RWPE2 (cell line): ENCODE data around the gene NELFB.
A peak's percentile ranks its signal among the peaks of the same experiment; 100 is the strongest.

Experiments
- ATAC-seq: fragments of 200-7000 bp; cut with Tn5 transposase; 3 replicates; pipeline ENCODE4 v1.9.1; 2021; ENCODE audit warnings: low read depth
- DNase-seq: peaks from one replicate; pipeline ENCODE4 v3.0.0-alpha.2; 2020; ENCODE audit warnings: low spot score
- H3K27ac ChIP-seq: fragments of 450-650 bp; 2 replicates; pipeline ENCODE4 v1.5.1; 2017; ENCODE audit warnings: mild to moderate bottlenecking; ENCODE audit not compliant: poor library complexity, severe bottlenecking
- H3K27me3 ChIP-seq: fragments of 250-450 bp; sonication (Bioruptor Pico); 2 replicates; pipeline ENCODE4 v1.5.1; 2021; ENCODE audit warnings: mild to moderate bottlenecking, moderate library complexity; ENCODE audit not compliant: insufficient read depth, poor library complexity, severe bottlenecking
- H3K36me3 ChIP-seq: fragments of 250-450 bp; sonication (Bioruptor Pico); 2 replicates; pipeline ENCODE4 v1.5.1; 2020; ENCODE audit warnings: low read depth, mild to moderate bottlenecking, moderate library complexity
- H3K4me1 ChIP-seq: fragments of 250-450 bp; sonication (Bioruptor Pico); 2 replicates; pipeline ENCODE4 v1.5.1; 2021; ENCODE audit warnings: mild to moderate bottlenecking, moderate library complexity; ENCODE audit not compliant: insufficient read depth, poor library complexity, severe bottlenecking
- H3K4me3 ChIP-seq: fragments of 250-450 bp; sonication (Bioruptor Pico); 2 replicates; pipeline ENCODE4 v1.5.1; 2021; ENCODE audit warnings: mild to moderate bottlenecking, moderate library complexity; ENCODE audit not compliant: severe bottlenecking
- H3K9me3 ChIP-seq: fragments of 250-450 bp; sonication (Bioruptor Pico); 2 replicates; pipeline ENCODE4 v1.5.1; 2021; ENCODE audit warnings: mild to moderate bottlenecking, moderate library complexity; ENCODE audit not compliant: severe bottlenecking
- TF ChIP-seq, protein P1 (sequence below): fragments of 450-650 bp; IDR thresholded peaks from one replicate; pipeline ENCODE4 v1.5.1; 2017; ENCODE audit warnings: mild to moderate bottlenecking, moderate library complexity; ENCODE audit not compliant: poor library complexity, severe bottlenecking

Gene NELFB

DNA sequence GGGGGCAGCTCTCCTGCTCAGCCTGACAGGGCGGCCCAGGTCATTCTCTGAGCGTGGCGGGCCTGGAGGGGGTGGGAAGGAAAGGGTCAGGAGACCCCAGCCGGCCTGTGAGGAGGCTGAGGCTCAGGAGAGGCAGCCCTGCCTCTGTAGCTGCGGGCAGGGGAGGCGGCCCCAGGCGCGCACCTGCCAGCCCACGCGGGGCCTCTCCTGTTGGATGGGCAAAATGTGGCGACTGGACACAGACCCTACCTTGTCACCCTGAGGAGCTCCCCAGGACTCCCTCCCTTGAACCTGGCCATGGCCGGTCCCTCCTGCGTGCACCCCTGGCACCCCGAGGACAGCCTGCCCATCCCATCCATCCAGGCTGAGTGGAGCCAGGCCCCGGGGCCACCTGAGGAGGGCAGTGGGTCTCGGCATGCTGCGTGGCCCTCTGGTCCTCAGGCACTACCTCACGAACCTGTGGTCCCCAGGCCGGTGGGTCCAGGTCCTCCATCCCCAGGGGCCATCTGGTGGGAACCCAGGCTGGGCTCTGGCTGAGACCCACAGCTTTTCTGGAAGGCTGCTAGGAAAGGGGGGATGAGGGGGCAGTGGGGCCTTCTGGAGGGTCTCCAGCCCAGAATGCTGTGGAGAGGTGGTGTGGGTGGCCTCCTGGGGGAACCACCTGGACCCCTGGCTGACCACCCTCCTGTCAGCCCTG lies 62.0 kb downstream of the NELFB start:
- DNase-seq (no peak), ATAC-seq (no peak)
- Histone ChIP-seq H3K4me3 (no peak overlapping the region), H3K27ac (no peak overlapping the region), H3K4me1 (no peaks in the 10 kb centered on the region), H3K27me3 (peaks cover 4% of the 10 kb centered on the region), H3K36me3 (no peaks in the 10 kb centered on the region), H3K9me3 (no peaks in the 10 kb centered on the region)
- TF ChIP-seq, protein P1, sequence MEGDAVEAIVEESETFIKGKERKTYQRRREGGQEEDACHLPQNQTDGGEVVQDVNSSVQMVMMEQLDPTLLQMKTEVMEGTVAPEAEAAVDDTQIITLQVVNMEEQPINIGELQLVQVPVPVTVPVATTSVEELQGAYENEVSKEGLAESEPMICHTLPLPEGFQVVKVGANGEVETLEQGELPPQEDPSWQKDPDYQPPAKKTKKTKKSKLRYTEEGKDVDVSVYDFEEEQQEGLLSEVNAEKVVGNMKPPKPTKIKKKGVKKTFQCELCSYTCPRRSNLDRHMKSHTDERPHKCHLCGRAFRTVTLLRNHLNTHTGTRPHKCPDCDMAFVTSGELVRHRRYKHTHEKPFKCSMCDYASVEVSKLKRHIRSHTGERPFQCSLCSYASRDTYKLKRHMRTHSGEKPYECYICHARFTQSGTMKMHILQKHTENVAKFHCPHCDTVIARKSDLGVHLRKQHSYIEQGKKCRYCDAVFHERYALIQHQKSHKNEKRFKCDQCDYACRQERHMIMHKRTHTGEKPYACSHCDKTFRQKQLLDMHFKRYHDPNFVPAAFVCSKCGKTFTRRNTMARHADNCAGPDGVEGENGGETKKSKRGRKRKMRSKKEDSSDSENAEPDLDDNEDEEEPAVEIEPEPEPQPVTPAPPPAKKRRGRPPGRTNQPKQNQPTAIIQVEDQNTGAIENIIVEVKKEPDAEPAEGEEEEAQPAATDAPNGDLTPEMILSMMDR, result no peak

DNA sequence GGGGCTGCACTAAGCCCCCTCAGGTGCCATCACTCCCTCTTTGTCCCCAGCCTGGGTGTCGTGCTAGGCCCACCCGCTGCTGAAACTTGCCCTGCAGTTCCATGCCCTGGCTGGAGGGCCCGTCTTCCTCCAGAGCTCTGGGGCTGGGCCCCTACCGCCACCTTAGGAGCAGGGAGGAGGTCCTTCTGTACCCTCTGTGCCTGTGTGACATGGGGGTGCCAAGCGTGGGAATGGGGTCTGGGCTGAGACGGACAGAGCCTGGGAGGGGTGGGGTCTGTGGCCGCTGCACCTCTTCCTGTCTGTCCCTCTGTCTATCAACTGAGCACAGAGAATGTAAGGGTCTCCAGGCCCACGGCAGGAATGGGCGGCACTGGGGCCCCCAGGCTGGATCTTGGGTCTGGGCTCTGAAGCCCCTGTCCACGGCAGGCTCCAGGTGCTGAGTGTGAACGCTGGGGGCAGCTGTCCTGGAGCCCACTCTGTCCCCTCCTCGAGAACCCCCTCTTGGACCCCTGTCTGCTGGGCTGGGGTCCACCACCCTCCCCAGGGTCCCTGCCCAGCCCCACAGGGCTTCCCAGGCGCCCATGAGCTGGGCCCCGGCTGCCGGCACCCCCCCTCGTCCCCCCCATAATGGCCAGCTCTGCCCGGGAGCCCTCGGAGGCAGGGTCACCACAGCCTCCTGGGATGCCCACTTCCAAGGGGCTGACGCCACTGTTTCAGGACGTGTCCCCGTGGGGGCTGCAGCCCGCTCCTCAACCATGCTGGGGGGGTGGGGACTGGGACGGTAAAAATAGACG lies 62.8 kb downstream of the NELFB start:
- peaks cover 4% of the 10 kb centered on the region for H3K27me3 ChIP-seq
- no peak for DNase-seq

DNA sequence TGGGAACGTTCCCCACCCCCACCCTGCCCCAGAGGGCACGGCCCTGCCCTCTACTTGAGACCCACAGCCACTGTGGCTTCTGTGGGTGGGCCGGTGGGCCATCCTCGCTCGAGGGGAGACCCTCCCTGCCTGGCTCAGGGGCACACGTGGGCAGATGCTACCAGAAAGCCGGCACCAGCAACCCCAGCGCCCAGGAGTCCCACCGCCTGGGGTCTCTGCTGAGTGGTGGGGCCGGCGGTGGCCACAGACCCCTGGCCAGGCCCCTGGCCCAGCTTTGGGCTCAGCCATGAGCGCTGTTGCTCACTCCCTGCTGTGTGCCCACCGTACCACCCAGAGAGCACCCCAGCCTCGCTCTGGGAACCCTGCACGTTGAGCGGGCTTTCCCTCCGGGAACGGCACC lies 63.5 kb downstream of the NELFB start:
- H3K4me3 ChIP-seq, result no peak overlapping the region
- ATAC-seq, result no peak
- TF ChIP-seq, protein P1, result no peak
- no peak for DNase-seq
- no peaks in the 10 kb centered on the region for H3K36me3 ChIP-seq
- no peaks in the 10 kb centered on the region for H3K4me1 ChIP-seq
- peaks cover 4% of the 10 kb centered on the region for H3K27me3 ChIP-seq
- no peaks in the 10 kb centered on the region for H3K9me3 ChIP-seq
- H3K27ac ChIP-seq, result no peak overlapping the region

More for the DNA sequence above, 62.8 kb downstream of the NELFB start:
- TF ChIP-seq, protein P1, result no peak
- ATAC-seq, result no peak
- Histone ChIP-seq H3K4me1 (no peaks in the 10 kb centered on the region), H3K27ac (no peak overlapping the region), H3K9me3 (no peaks in the 10 kb centered on the region), H3K4me3 (no peak overlapping the region), H3K36me3 (no peaks in the 10 kb centered on the region)

DNA sequence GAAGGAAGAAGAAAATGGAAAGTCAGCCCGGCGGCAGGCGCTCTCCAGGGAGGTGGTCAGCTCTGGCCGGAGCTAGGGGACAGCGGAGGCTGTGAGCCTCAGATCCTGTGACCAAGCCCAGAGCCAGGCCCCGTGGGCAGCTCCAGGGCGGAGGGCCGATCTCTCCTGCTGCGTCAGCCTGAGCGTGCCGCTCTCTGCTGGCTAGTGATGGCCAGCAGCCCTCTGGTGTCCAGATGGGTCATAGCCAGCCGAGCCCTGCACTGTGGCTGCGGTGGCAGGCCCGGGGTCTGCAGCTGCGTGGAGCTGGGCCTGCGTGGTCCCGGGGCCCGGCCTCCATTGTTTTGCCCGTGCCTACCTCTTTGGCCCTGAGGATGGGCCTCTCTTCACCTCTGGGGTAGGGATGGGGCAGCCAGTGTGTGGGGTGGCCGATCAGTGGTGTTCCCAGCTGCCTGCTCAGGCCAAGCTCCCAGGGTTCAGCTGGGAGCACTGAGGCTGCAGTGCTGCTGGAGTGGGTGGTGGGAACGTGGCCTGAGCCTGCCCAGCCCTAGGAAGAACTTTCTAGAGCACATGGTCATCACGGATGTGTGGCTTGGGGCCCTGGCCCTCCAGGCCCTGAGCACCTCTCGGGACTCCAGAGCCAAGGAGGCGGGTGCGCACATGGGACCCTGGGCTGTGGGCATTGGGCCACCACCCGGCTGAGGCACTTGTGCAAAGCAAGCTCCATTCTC lies 64.0 kb downstream of the NELFB start:
- no peak overlapping the region for H3K27ac ChIP-seq
- no peaks in the 10 kb centered on the region for H3K4me1 ChIP-seq
- no peaks in the 10 kb centered on the region for H3K36me3 ChIP-seq
- peak; percentile 53 for ATAC-seq
- no peak overlapping the region for H3K4me3 ChIP-seq
- peak; percentile 59 for DNase-seq
- H3K9me3 ChIP-seq, result no peaks in the 10 kb centered on the region
- peaks cover 4% of the 10 kb centered on the region for H3K27me3 ChIP-seq
- TF ChIP-seq, protein P1, result peak; percentile 28
